CD14-positive monocyte (primary cell): ENCODE data around the gene SMIM11. TPM values are rescaled to one million over a fixed set of nuclear protein-coding genes. Genes with fewer than 3 reads are reported as not detected.

Experiments used
- DNase-seq, 3 donors: peaks; one replicate each; pipeline ENCODE4 v3.0.0-alpha.2; 2011 to 2022
- H2AFZ ChIP-seq: 2 replicates; pipeline ENCODE4 v1.6.0; 2012; ENCODE audit warnings: mild to moderate bottlenecking, low read depth, low read length, inconsistent platforms; ENCODE audit not compliant: insufficient read depth, poor library complexity, severe bottlenecking
- H3K27ac ChIP-seq, 2 donors: 1 replicate in 1 of 2; 2 replicates in 1 of 2; pipeline ENCODE4 v1.5.1; 2012 to 2013; ENCODE audit warnings: low read length in 2 of 2, control low read depth in 1 of 2, inconsistent platforms in 1 of 2, low read depth in 1 of 2, mild to moderate bottlenecking in 1 of 2
- H3K27me3 ChIP-seq, 2 donors: one replicate each; pipeline versions ENCODE4 v1.6.0 to v1.6.1; 2011 to 2013; ENCODE audit warnings: low read length in 2 of 2; ENCODE audit not compliant: control insufficient read depth in 2 of 2, insufficient read depth in 2 of 2
- H3K36me3 ChIP-seq, 2 donors: replicated peaks in 1 of 2; 1 replicate in 1 of 2; 2 replicates in 1 of 2; pipeline versions ENCODE4 v1.5.1 to v1.6.1; 2012 to 2013; ENCODE audit warnings: low read length in 2 of 2, control low read depth in 1 of 2, inconsistent platforms in 1 of 2, mild to moderate bottlenecking in 1 of 2; ENCODE audit not compliant: insufficient read depth in 2 of 2, control insufficient read depth in 1 of 2
- H3K4me1 ChIP-seq, 2 donors: 1 replicate in 1 of 2; 2 replicates in 1 of 2; pipeline versions ENCODE4 v1.5.1 to v1.6.1; 2012 to 2013; ENCODE audit warnings: low read length in 2 of 2, control low read depth in 1 of 2, inconsistent platforms in 1 of 2, mild to moderate bottlenecking in 1 of 2, moderate library complexity in 1 of 2; ENCODE audit not compliant: insufficient read depth in 2 of 2, control insufficient read depth in 1 of 2
- H3K4me2 ChIP-seq: replicated peaks from 2 replicates; pipeline ENCODE3; 2012; ENCODE audit warnings: low read length, moderate library complexity, mild to moderate bottlenecking; ENCODE audit not compliant: poor library complexity, severe bottlenecking; ENCODE audit errors: extremely low read depth
- H3K4me3 ChIP-seq, 3 experiments: fragments of 200-600 bp in 1 of 3; sonication (generic) in 1 of 3; replicated peaks in 1 of 3; 1 replicate in 2 of 3; 2 replicates in 1 of 3; pipeline ENCODE4 v1.5.1; 2011 to 2013; ENCODE audit warnings: low read length in 3 of 3, mild to moderate bottlenecking in 3 of 3, control low read depth in 2 of 3, low read depth in 2 of 3, inconsistent platforms in 1 of 3, moderate library complexity in 1 of 3
- H3K79me2 ChIP-seq: 2 replicates; pipeline ENCODE4 v1.6.0; 2012; ENCODE audit warnings: mild to moderate bottlenecking, control low read depth, inconsistent platforms, low read length, moderate library complexity; ENCODE audit not compliant: insufficient read depth
- H3K9ac ChIP-seq: 2 replicates; pipeline ENCODE4 v1.6.0; 2017; ENCODE audit warnings: low read length, mild to moderate bottlenecking; ENCODE audit not compliant: insufficient read depth, poor library complexity, severe bottlenecking
- H3K9me3 ChIP-seq, 2 donors: replicated peaks in 1 of 2; 1 replicate in 1 of 2; 2 replicates in 1 of 2; pipeline versions ENCODE4 v1.5.1 to v1.6.1; 2012 to 2013; ENCODE audit warnings: low read length in 2 of 2, control low read depth in 1 of 2; ENCODE audit not compliant: control insufficient read depth in 1 of 2, insufficient read depth in 1 of 2
- H4K20me1 ChIP-seq: 2 replicates; pipeline ENCODE4 v1.6.0; 2012; ENCODE audit warnings: mild to moderate bottlenecking, low read length, control low read depth, moderate library complexity; ENCODE audit not compliant: insufficient read depth
- H3K27ac Mint-ChIP-seq, 7 donors: one replicate each; pipeline ENCODE4 v1.8.0; 2020; ENCODE audit warnings: mild to moderate bottlenecking in 7 of 7, mixed read lengths in 7 of 7, moderate library complexity in 6 of 7, inconsistent platforms in 2 of 7
- H3K27me3 Mint-ChIP-seq, 3 donors: one replicate each; pipeline ENCODE4 v1.8.0; 2021 to 2022; ENCODE audit warnings: low read depth in 3 of 3, mild to moderate bottlenecking in 3 of 3, mixed read lengths in 3 of 3, moderate library complexity in 3 of 3, inconsistent platforms in 1 of 3
- H3K36me3 Mint-ChIP-seq, 2 donors: one replicate each; pipeline ENCODE4 v1.8.0; 2020; ENCODE audit warnings: mixed read lengths in 2 of 2, inconsistent platforms in 1 of 2, mild to moderate bottlenecking in 1 of 2
- H3K4me1 Mint-ChIP-seq: one replicate; pipeline ENCODE4 v1.8.0; 2020; ENCODE audit warnings: mild to moderate bottlenecking, mixed read lengths
- H3K4me3 Mint-ChIP-seq, 2 donors: one replicate each; pipeline ENCODE4 v1.8.0; 2020; ENCODE audit warnings: mild to moderate bottlenecking in 2 of 2, mixed read lengths in 2 of 2, moderate library complexity in 1 of 2
- H3K9me3 Mint-ChIP-seq, 7 donors: one replicate each; pipeline ENCODE4 v1.8.0; 2020 to 2022; ENCODE audit warnings: mixed read lengths in 7 of 7, mild to moderate bottlenecking in 6 of 7, moderate library complexity in 6 of 7, inconsistent platforms in 2 of 7
- WGBS: methylation state at CpG from one replicate; pipeline ENCODE4 v1.1.5; 2013; ENCODE audit warnings: missing lambda C conversion rate; ENCODE audit not compliant: insufficient coverage; 5-methylcytosine and 5-hydroxymethylcytosine counted together
- intact Hi-C, 2 donors: fragments of 100-400 bp; cut with micrococcal nuclease; formaldehyde crosslinking; loops; one replicate each; pipeline versions ENCODE4 v1.15.0 to v1.15.1; 2023
- polyA plus RNA-seq, 3 donors: library from polyadenylated mRNA; depleted of rRNA in 1 of 3; unstranded in 2 of 3; stranded (reverse) in 1 of 3; fragments of 300-500 nt in 2 of 3; fragments of >200 nt in 1 of 3; fragmentation: Illumina TruSeq in 2 of 3; gene quantifications; 1 replicate in 2 of 3; 2 replicates in 1 of 3; pipeline ENCODE4 v1.2.3, GENCODE V29; 2012 to 2021
- TF ChIP-seq, protein P1 (sequence below): fragments of 200-600 bp; IDR thresholded peaks from one replicate; pipeline ENCODE4 v1.8.0; 2022; ENCODE audit warnings: antibody characterized with exemption, mild to moderate bottlenecking

SMIM11 gene
- polyA plus RNA-seq, 3 donors, result 1.8 to 10.7 (median 4.0) TPM

DNA sequence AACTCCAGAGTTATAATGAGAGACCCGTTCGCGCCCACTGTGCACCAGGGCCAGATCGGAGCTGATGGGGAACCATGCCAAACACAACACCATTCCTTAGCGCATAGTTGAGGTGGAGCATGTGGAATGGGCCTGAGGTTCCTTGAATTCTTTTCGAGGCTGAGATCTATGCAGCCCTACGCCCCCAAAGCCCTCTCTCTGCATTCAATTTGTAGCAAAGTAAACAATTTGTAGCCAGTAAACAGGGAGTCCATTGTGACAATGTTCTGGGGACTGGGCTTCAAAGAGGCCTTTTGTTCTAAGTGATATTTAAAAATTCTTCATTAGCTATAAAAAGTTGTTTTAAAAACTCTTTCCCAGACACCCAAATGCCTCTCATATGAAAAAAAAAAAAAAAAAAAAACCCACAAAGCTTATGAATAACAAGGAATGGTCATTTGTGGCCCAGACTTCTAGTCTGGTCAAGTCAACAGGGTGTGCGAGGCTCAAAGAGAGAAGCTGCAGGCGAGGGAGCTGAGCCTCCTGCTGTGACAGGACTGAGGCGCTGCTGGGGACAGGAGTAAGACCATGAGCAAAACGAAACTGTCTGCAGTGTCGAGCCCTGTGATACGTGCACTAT, 42.1 kb upstream of the SMIM11 start:
- H3K27me3 Mint-ChIP-seq, result peaks cover 0 to 3% (median 3%) of the 10 kb centered on the region in 3 donors
- H3K27ac ChIP-seq, result no peak overlapping the region
- H3K4me3 Mint-ChIP-seq, result no peak overlapping the region
- peaks cover 8 to 14% (median 12%) of the 10 kb centered on the region in 7 donors for H3K9me3 Mint-ChIP-seq
- DNase-seq, result no peak
- no peaks in the 10 kb centered on the region for H4K20me1 ChIP-seq
- H3K4me1 ChIP-seq, result peaks cover 5% of the 10 kb centered on the region in 2 donors
- H3K4me2 ChIP-seq, result no peak overlapping the region
- H2AFZ ChIP-seq, result no peak overlapping the region
- no peak overlapping the region for H3K9ac ChIP-seq
- TF ChIP-seq, protein P1, sequence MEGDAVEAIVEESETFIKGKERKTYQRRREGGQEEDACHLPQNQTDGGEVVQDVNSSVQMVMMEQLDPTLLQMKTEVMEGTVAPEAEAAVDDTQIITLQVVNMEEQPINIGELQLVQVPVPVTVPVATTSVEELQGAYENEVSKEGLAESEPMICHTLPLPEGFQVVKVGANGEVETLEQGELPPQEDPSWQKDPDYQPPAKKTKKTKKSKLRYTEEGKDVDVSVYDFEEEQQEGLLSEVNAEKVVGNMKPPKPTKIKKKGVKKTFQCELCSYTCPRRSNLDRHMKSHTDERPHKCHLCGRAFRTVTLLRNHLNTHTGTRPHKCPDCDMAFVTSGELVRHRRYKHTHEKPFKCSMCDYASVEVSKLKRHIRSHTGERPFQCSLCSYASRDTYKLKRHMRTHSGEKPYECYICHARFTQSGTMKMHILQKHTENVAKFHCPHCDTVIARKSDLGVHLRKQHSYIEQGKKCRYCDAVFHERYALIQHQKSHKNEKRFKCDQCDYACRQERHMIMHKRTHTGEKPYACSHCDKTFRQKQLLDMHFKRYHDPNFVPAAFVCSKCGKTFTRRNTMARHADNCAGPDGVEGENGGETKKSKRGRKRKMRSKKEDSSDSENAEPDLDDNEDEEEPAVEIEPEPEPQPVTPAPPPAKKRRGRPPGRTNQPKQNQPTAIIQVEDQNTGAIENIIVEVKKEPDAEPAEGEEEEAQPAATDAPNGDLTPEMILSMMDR, result no peak
- peaks cover 0 to 14% of the 10 kb centered on the region in 2 donors for H3K9me3 ChIP-seq
- H3K79me2 ChIP-seq, result no peaks in the 10 kb centered on the region
- no peaks in the 10 kb centered on the region for H3K27me3 ChIP-seq
- no peak overlapping the region for H3K4me3 ChIP-seq
- 100% methylated on average over 6 of the region's 13 CpGs for WGBS
- peak overlapping the region in 1 of 7 donors; percentile 8 for H3K27ac Mint-ChIP-seq
- H3K36me3 Mint-ChIP-seq, result no peaks in the 10 kb centered on the region
- intact Hi-C loops, result no loop called here
- no peaks in the 10 kb centered on the region for H3K36me3 ChIP-seq
- H3K4me1 Mint-ChIP-seq, result peaks cover 9% of the 10 kb centered on the region

DNA sequence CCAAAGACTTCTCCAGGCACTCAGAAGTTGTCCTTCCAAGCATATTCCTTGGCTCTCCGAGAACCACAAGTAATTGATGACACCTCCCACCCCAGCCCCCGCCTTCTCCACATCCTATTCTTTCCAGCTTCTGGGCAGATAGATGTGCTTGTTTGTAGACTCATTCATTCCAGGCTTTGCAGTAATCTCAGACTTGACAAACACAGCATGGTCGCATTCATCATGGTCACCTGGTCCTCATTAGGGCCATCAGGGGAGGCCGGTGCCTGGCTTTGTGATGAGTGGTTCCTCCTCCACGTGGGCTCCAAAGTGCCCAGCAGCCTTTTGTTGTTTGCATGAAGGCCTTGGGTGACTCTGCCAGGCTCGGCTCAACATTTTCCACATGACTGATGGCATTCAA, 40.0 kb upstream of the SMIM11 start:
- Histone ChIP-seq H3K27ac (no peak overlapping the region), H3K4me2 (no peak overlapping the region), H3K9me3 (peaks cover 0 to 1% of the 10 kb centered on the region in 2 donors), H3K79me2 (no peaks in the 10 kb centered on the region), H4K20me1 (no peaks in the 10 kb centered on the region), H3K27me3 (no peaks in the 10 kb centered on the region), H3K9ac (no peak overlapping the region), H2AFZ (no peak overlapping the region), H3K36me3 (no peaks in the 10 kb centered on the region), H3K4me3 (no peak overlapping the region), H3K4me1 (peaks cover 5% of the 10 kb centered on the region in 2 donors)
- peaks cover 9% of the 10 kb centered on the region for H3K4me1 Mint-ChIP-seq
- 93% methylated on average over 4 of the region's 6 CpGs for WGBS
- H3K36me3 Mint-ChIP-seq, result no peaks in the 10 kb centered on the region
- peaks cover 0 to 5% (median under 1%) of the 10 kb centered on the region in 7 donors for H3K9me3 Mint-ChIP-seq
- no peak overlapping the region for H3K4me3 Mint-ChIP-seq
- TF ChIP-seq, protein P1, result no peak
- H3K27ac Mint-ChIP-seq, result no peak overlapping the region
- H3K27me3 Mint-ChIP-seq, result peaks cover 2 to 4% (median 3%) of the 10 kb centered on the region in 3 donors
- DNase-seq, result no peak
- intact Hi-C loops, result loop anchor here in 1 of 2 donors (5.0 kb wide), 1 partner anchor 68 kb away; no protein-coding TSS in a partner anchor
